Loucy (cell line): ENCODE measurements around the gene EIPR1.

Experiments
- H2AFZ ChIP-seq: fragments of 200-600 bp; sonication (generic); 2 replicates; pipeline ENCODE4 v1.6.0; 2016; ENCODE audit warnings: antibody characterized with exemption, mild to moderate bottlenecking, low read length, moderate library complexity
- H3F3A ChIP-seq: fragments of 200-600 bp; 2 replicates; pipeline ENCODE4 v1.6.0; 2016; ENCODE audit warnings: antibody characterized with exemption, low read depth, mild to moderate bottlenecking
- H3K27me3 ChIP-seq: fragments of 200-600 bp; sonication (generic); 2 replicates; pipeline ENCODE4 v1.6.1; 2014; ENCODE audit warnings: low read length, mild to moderate bottlenecking; ENCODE audit not compliant: insufficient read depth, poor library complexity, severe bottlenecking
- H3K36me3 ChIP-seq: fragments of 200-600 bp; sonication (generic); 2 replicates; pipeline ENCODE4 v1.6.1; 2016; ENCODE audit warnings: low read length; ENCODE audit not compliant: insufficient read depth
- H3K4me1 ChIP-seq: fragments of 200-600 bp; sonication (generic); 2 replicates; pipeline ENCODE4 v1.5.1; 2014; ENCODE audit warnings: low read length, mild to moderate bottlenecking; ENCODE audit not compliant: insufficient read depth, poor library complexity, severe bottlenecking
- H3K4me2 ChIP-seq: fragments of 200-600 bp; sonication (generic); 2 replicates; pipeline ENCODE4 v1.6.0; 2014; ENCODE audit warnings: antibody characterized with exemption, low read length, low read depth, mild to moderate bottlenecking; ENCODE audit not compliant: poor library complexity, severe bottlenecking
- H3K4me3 ChIP-seq: fragments of 200-600 bp; sonication (generic); 2 replicates; pipeline ENCODE4 v1.5.1; 2014; ENCODE audit warnings: low read length, mild to moderate bottlenecking, mixed read lengths; ENCODE audit not compliant: poor library complexity, severe bottlenecking
- H3K79me2 ChIP-seq: fragments of 200-600 bp; sonication (generic); 2 replicates; pipeline ENCODE4 v1.6.1; 2014; ENCODE audit warnings: low read length; ENCODE audit not compliant: insufficient read depth
- H3K9ac ChIP-seq: fragments of 200-600 bp; sonication (generic); 2 replicates; pipeline ENCODE4 v1.6.0; 2014; ENCODE audit warnings: mild to moderate bottlenecking, low read depth, low read length, moderate library complexity; ENCODE audit not compliant: poor library complexity, severe bottlenecking
- H3K9me2 ChIP-seq: fragments of 200-600 bp; sonication (generic); replicated peaks from 2 replicates; pipeline ENCODE4 v1.6.1; 2016; ENCODE audit warnings: low read depth, low read length, mixed read lengths
- H3K9me3 ChIP-seq: fragments of 200-600 bp; sonication (generic); 2 replicates; pipeline ENCODE4 v1.6.1; 2014; ENCODE audit warnings: mild to moderate bottlenecking, antibody characterized with exemption, low read length, low read depth; ENCODE audit not compliant: insufficient read depth
- H4K20me1 ChIP-seq: fragments of 200-600 bp; sonication (generic); 2 replicates; pipeline ENCODE4 v1.6.0; 2014; ENCODE audit warnings: antibody characterized with exemption, low read length, mild to moderate bottlenecking; ENCODE audit not compliant: insufficient read depth, poor library complexity, severe bottlenecking
- CTCF ChIP-seq: fragments of 200-600 bp; sonication (generic); conservative IDR thresholded peaks from 2 replicates; pipeline ENCODE4 v1.5.1; 2014; ENCODE audit warnings: mild to moderate bottlenecking, antibody characterized with exemption, low read length
- EZH2phosphoT487 ChIP-seq: fragments of 200-600 bp; IDR thresholded peaks from 2 replicates; pipeline ENCODE4 v1.6.1; 2018; ENCODE audit warnings: antibody characterized with exemption, mild to moderate bottlenecking, moderate library complexity, borderline replicate concordance

Gene EIPR1

DNA sequence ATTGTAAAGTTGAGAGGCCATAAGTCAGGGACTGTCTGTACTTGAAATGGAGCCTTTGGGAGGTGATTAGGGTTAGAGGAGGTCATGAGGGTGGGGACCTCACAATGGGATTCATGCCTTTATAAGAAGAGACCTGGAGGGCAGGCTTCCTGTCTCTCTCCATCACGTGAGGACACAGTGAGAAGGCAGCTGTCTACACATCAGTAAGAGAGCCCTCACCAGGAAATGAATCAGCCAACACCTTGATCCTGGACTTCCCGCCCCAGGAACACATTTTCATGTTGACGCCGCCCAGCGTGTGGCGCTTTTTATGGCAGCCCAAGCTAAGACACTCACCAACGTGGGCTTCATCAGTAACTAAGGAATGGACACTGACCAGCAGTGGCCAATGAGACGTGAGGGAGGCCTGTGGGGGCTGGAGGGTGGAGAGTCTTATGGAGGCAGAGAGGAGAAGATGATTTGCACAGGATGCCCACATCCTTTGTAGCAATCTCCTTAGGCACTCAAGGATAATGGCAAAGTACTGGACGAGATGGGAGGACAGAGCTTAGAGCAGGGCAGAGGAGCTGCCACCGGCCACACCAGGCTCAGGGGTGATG, 162.7 kb downstream of the EIPR1 start:
- H3K4me3 ChIP-seq, result no peak overlapping the region
- H3F3A ChIP-seq, result no peaks in the 10 kb centered on the region
- no peaks in the 10 kb centered on the region for H3K9me2 ChIP-seq
- H3K9me3 ChIP-seq, result peaks cover 3% of the 10 kb centered on the region; the same call in 1 of the 2 replicates
- no peaks in the 10 kb centered on the region for H3K27me3 ChIP-seq
- TF ChIP-seq EZH2phosphoT487 (no peak), CTCF (no peak)
- H2AFZ ChIP-seq, result no peak overlapping the region
- no peak overlapping the region for H3K4me2 ChIP-seq
- H3K9ac ChIP-seq, result no peak overlapping the region
- no peaks in the 10 kb centered on the region for H4K20me1 ChIP-seq
- peaks cover 8% of the 10 kb centered on the region; the same call in 1 of the 2 replicates for H3K36me3 ChIP-seq
- no peaks in the 10 kb centered on the region for H3K4me1 ChIP-seq
- no peaks in the 10 kb centered on the region for H3K79me2 ChIP-seq

DNA sequence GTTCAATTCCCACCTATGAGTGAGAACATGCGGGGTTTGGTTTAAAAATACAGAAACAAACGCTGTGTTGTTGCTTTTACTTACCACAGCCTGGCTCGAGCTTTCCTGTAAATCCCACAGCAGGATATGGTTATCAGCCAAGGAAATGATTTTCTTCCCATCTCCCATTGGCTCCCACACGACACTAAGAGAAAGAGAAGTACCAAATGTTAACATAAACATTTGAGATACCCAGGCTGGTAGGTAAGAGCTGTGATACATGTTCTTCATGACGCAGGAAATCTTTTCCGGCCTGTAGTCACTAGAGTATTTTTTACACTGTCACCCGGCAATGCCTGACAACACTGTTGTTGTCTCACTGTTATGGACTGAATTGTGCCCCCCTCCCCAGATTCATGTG, 163.6 kb downstream of the EIPR1 start:
- Histone ChIP-seq H4K20me1 (no peaks in the 10 kb centered on the region), H3K9ac (no peak overlapping the region), H3K4me2 (no peak overlapping the region), H2AFZ (no peak overlapping the region), H3K27me3 (no peaks in the 10 kb centered on the region), H3K36me3 (peaks cover 8% of the 10 kb centered on the region; the same call in 1 of the 2 replicates), H3K9me2 (no peaks in the 10 kb centered on the region), H3K79me2 (no peaks in the 10 kb centered on the region), H3K4me3 (no peak overlapping the region), H3F3A (no peaks in the 10 kb centered on the region), H3K4me1 (no peaks in the 10 kb centered on the region), H3K9me3 (no peaks in the 10 kb centered on the region)
- TF ChIP-seq EZH2phosphoT487, result no peak
- TF ChIP-seq CTCF, result no peak

- no peaks in the 10 kb centered on the region for H3K27me3 ChIP-seq
- no peaks in the 10 kb centered on the region for H3K9me2 ChIP-seq
- H4K20me1 ChIP-seq, result no peaks in the 10 kb centered on the region
- no peaks in the 10 kb centered on the region for H3K4me1 ChIP-seq
- no peak overlapping the region for H3K4me3 ChIP-seq
- H3K4me2 ChIP-seq, result no peak overlapping the region
- no peaks in the 10 kb centered on the region for H3K9me3 ChIP-seq
- TF ChIP-seq EZH2phosphoT487, result no peak
- no peak for TF ChIP-seq CTCF
- no peak overlapping the region for H2AFZ ChIP-seq
- H3K79me2 ChIP-seq, result no peaks in the 10 kb centered on the region
- peaks cover 18% of the 10 kb centered on the region; the same call in 1 of the 2 replicates for H3K36me3 ChIP-seq
- no peaks in the 10 kb centered on the region for H3F3A ChIP-seq
- no peak overlapping the region for H3K9ac ChIP-seq
These were observed 164.6 kb downstream of the EIPR1 start for GRCh38 chr2:3212984-3213383.
